HEK293 (cell line): Measurements from ENCODE around the gene NCKAP5L.

Experiments
- CTCF ChIA-PET: fragments of 350-600 bp; formaldehyde crosslinking; extraction: SDS; loops from one replicate; lab custom pipeline; 2021; ENCODE audit warnings: antibody characterized with exemption; lab: Yijun Ruan, JAX
- POLR2A ChIA-PET: fragments of 300-600 bp; formaldehyde crosslinking; extraction: SDS; loops from one replicate; lab custom pipeline; 2020; ENCODE audit warnings: antibody characterized with exemption, inconsistent platforms; lab: Yijun Ruan, JAX
- H3K27ac ChIP-seq: fragments of 200-500 bp; sonication (Bioruptor generic); 2 replicates; pipeline ENCODE4 v1.5.1; 2014; ENCODE audit warnings: low read depth, low read length, control low read depth, inconsistent platforms; ENCODE audit errors: extremely low read depth
- H3K36me3 ChIP-seq, 2 experiments: fragments of 200-500 bp in 1 of 2; sonication (Bioruptor generic) in 1 of 2; 1 replicate in 1 of 2; 2 replicates in 1 of 2; pipeline ENCODE4 v1.5.1; 2014 to 2017; ENCODE audit warnings: inconsistent platforms in 2 of 2, low read length in 2 of 2; ENCODE audit not compliant: control insufficient read depth in 2 of 2, insufficient read depth in 1 of 2
- H3K4me1 ChIP-seq: fragments of 200-500 bp; sonication (Bioruptor generic); 2 replicates; pipeline ENCODE4 v1.5.1; 2014; ENCODE audit warnings: mild to moderate bottlenecking, low read length, inconsistent platforms; ENCODE audit not compliant: control insufficient read depth, insufficient read depth
- H3K4me3 ChIP-seq: 2 replicates; pipeline ENCODE4 v1.5.1; 2011; ENCODE audit warnings: low read depth, mild to moderate bottlenecking, control low read depth, low read length, moderate library complexity
- H3K9me3 ChIP-seq: fragments of 200-500 bp; sonication (Bioruptor generic); 2 replicates; pipeline ENCODE4 v1.5.1; 2014; ENCODE audit warnings: low read depth, low read length, inconsistent platforms; ENCODE audit not compliant: control insufficient read depth, insufficient read depth
- KLF8 ChIP-seq: fragments of 450-650 bp; formaldehyde crosslinking; IDR thresholded peaks from 2 replicates; pipeline ENCODE4 v1.5.1; 2016; ENCODE audit warnings: missing biosample characterization, missing genetic modification characterization
- KLF9 ChIP-seq: fragments of 450-650 bp; formaldehyde crosslinking; IDR thresholded peaks from 2 replicates; pipeline ENCODE4 v1.5.1; 2016; ENCODE audit warnings: missing biosample characterization, missing genetic modification characterization, low read depth
- OSR2 ChIP-seq: fragments of 450-650 bp; formaldehyde crosslinking; IDR thresholded peaks from 2 replicates; pipeline ENCODE4 v1.5.1; 2016; ENCODE audit warnings: missing biosample characterization, missing genetic modification characterization
- SCRT2 ChIP-seq: fragments of 450-650 bp; formaldehyde crosslinking; IDR thresholded peaks from 2 replicates; pipeline ENCODE4 v1.5.1; 2016; ENCODE audit warnings: missing biosample characterization, missing genetic modification characterization
- ZFHX2 ChIP-seq: fragments of 450-650 bp; formaldehyde crosslinking; conservative IDR thresholded peaks from 2 replicates; pipeline ENCODE4 v1.5.1; 2016; ENCODE audit warnings: missing biosample characterization, missing genetic modification characterization
- ZFP37 ChIP-seq: fragments of 450-650 bp; formaldehyde crosslinking; IDR thresholded peaks from 2 replicates; pipeline ENCODE4 v1.5.1; 2016; ENCODE audit warnings: missing biosample characterization, missing genetic modification characterization
- ZNF133 ChIP-seq: fragments of 450-650 bp; formaldehyde crosslinking; IDR thresholded peaks from 2 replicates; pipeline ENCODE4 v1.5.1; 2016; ENCODE audit warnings: missing biosample characterization, missing genetic modification characterization
- ZNF16 ChIP-seq: fragments of 450-650 bp; formaldehyde crosslinking; IDR thresholded peaks from 2 replicates; pipeline ENCODE4 v1.5.1; 2016; ENCODE audit warnings: low read depth, missing biosample characterization, missing genetic modification characterization
- ZNF248 ChIP-seq: fragments of 450-650 bp; formaldehyde crosslinking; IDR thresholded peaks from 2 replicates; pipeline ENCODE4 v1.5.1; 2017; ENCODE audit warnings: missing biosample characterization, missing genetic modification characterization
- ZNF311 ChIP-seq: fragments of 450-650 bp; formaldehyde crosslinking; IDR thresholded peaks from 2 replicates; pipeline ENCODE4 v1.5.1; 2017; ENCODE audit warnings: missing biosample characterization, missing genetic modification characterization, borderline replicate concordance
- ZNF391 ChIP-seq: fragments of 450-650 bp; formaldehyde crosslinking; IDR thresholded peaks from 2 replicates; pipeline ENCODE4 v1.5.1; 2016; ENCODE audit warnings: low read depth, missing biosample characterization, missing genetic modification characterization, borderline replicate concordance
- ZNF423 ChIP-seq: fragments of 450-650 bp; formaldehyde crosslinking; IDR thresholded peaks from 2 replicates; pipeline ENCODE4 v1.5.1; 2016; ENCODE audit warnings: missing biosample characterization, missing genetic modification characterization
- ZNF585B ChIP-seq: fragments of 450-650 bp; formaldehyde crosslinking; IDR thresholded peaks from 2 replicates; pipeline ENCODE4 v1.5.1; 2016; ENCODE audit warnings: missing biosample characterization, missing genetic modification characterization
- ZNF600 ChIP-seq: fragments of 450-650 bp; formaldehyde crosslinking; IDR thresholded peaks from 2 replicates; pipeline ENCODE4 v1.5.1; 2016; ENCODE audit warnings: missing biosample characterization, missing genetic modification characterization
- ZNF747 ChIP-seq: fragments of 450-650 bp; formaldehyde crosslinking; IDR thresholded peaks from 2 replicates; pipeline ENCODE4 v1.5.1; 2016; ENCODE audit warnings: missing biosample characterization, missing genetic modification characterization
- ZNF792 ChIP-seq: fragments of 450-650 bp; formaldehyde crosslinking; IDR thresholded peaks from 2 replicates; pipeline ENCODE4 v1.5.1; 2016; ENCODE audit warnings: missing biosample characterization, missing genetic modification characterization
- TF ChIP-seq, protein P1 (sequence below): fragments of 450-650 bp; formaldehyde crosslinking; IDR thresholded peaks from 2 replicates; pipeline ENCODE4 v1.5.1; 2017; ENCODE audit warnings: missing biosample characterization, missing genetic modification characterization
- TF ChIP-seq, protein P2 (sequence below): fragments of 450-650 bp; formaldehyde crosslinking; IDR thresholded peaks from 2 replicates; pipeline ENCODE4 v1.5.1; 2016; ENCODE audit warnings: missing biosample characterization, missing genetic modification characterization
- TF ChIP-seq, protein P3 (sequence below): fragments of 450-650 bp; formaldehyde crosslinking; conservative IDR thresholded peaks from 2 replicates; pipeline ENCODE4 v1.5.1; 2016; ENCODE audit warnings: low read depth, missing biosample characterization, missing genetic modification characterization
- TF ChIP-seq, protein P4 (sequence below): fragments of 450-650 bp; formaldehyde crosslinking; IDR thresholded peaks from 2 replicates; pipeline ENCODE4 v1.5.1; 2017; ENCODE audit warnings: missing biosample characterization, missing genetic modification characterization
- TF ChIP-seq, protein P5 (sequence below): fragments of 450-650 bp; formaldehyde crosslinking; IDR thresholded peaks from 2 replicates; pipeline ENCODE4 v1.5.1; 2016; ENCODE audit warnings: missing biosample characterization, missing genetic modification characterization
- TF ChIP-seq, protein P6 (sequence below): fragments of 450-650 bp; formaldehyde crosslinking; IDR thresholded peaks from 2 replicates; pipeline ENCODE4 v1.5.1; 2016; ENCODE audit warnings: missing biosample characterization, missing genetic modification characterization
- TF ChIP-seq, protein P7 (sequence below): fragments of 450-650 bp; formaldehyde crosslinking; IDR thresholded peaks from 2 replicates; pipeline ENCODE4 v1.5.1; 2016; ENCODE audit warnings: missing biosample characterization, missing genetic modification characterization, low read depth

NCKAP5L gene

DNA sequence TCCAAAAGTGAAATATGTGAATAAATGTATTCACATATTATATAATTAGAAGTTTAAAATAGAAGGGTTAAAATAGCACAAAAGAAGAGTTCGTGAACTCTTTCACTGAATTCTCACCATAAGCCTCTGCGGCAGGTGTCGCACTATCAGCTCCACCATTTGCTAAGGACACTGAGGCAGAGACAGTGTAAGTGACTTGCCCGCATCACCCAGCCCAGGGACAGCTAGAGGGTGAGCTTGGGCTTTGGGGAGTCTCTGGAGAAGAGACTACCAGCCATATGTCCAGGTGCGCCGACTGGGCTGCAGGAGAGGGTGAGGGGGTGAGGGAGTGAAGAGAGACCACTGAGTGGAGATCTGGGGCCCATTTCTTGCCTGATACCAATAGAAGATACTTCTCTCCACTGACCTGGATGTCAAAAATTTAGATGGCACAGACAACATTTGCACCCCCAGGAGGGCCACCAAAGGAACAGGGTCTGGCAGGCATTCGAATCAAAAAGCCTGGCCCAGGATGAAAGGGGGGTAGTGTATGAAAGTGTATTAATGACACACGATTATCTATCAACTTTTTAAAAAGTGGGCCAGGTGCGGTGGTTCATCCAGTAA is 47.0 kb upstream of the NCKAP5L start (continued):
- no peak for TF ChIP-seq KLF9 (tag by site-specific recombination)

DNA sequence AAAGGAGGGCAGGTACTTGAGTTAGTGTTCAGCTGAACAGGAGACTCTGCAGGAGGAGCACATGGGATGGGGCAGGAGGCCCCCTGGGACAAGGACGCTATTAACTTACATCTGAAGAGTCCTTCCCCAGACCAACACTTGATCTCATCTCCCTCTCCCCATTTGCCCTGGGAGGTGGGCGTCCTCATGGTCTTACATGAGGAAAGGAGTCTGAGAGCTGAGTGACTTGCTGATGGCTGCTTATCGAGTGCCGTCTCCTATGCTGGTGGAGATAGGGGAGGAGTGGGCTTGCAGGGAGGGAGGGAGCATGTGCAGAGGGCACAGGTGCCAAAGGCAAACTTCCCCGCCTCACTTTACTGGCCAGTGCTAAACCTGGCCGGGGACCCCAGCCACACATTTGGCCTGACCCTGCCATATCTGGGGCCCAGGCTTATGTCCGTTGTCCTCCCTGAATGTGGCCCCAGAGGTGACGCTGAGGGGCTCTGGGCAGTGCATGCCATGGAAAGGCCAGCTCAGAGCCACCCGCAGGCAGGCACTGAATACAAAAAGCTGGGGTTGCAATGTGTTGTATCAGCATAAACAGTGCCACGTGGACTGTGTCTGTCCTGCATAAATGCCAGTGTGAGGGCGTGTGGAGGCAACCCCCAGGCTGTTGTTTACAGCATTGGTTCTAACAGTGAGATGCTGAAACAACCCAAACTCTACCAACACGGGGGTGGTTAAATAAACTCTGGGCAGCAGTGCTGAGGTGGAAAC is 46.1 kb upstream of the NCKAP5L start:
- H3K36me3 ChIP-seq = no peaks in the 10 kb centered on the region
- H3K4me3 ChIP-seq = no peak overlapping the region
- no peak overlapping the region for H3K27ac ChIP-seq
- no peaks in the 10 kb centered on the region for H3K9me3 ChIP-seq
- ChIA-PET CTCF (interaction anchor here (1.5 kb wide), 1 partner anchor 71 kb away, joined by 5 read pairs; no protein-coding TSS in a partner anchor), POLR2A (no interaction called here)
- H3K4me1 ChIP-seq = no peaks in the 10 kb centered on the region; the same call in 1 of the 2 replicates
- no peak for TF ChIP-seq OSR2 (tag by site-specific recombination)
- TF ChIP-seq ZFHX2 (tag by site-specific recombination) = peak; percentile 85
- TF ChIP-seq, protein P1, sequence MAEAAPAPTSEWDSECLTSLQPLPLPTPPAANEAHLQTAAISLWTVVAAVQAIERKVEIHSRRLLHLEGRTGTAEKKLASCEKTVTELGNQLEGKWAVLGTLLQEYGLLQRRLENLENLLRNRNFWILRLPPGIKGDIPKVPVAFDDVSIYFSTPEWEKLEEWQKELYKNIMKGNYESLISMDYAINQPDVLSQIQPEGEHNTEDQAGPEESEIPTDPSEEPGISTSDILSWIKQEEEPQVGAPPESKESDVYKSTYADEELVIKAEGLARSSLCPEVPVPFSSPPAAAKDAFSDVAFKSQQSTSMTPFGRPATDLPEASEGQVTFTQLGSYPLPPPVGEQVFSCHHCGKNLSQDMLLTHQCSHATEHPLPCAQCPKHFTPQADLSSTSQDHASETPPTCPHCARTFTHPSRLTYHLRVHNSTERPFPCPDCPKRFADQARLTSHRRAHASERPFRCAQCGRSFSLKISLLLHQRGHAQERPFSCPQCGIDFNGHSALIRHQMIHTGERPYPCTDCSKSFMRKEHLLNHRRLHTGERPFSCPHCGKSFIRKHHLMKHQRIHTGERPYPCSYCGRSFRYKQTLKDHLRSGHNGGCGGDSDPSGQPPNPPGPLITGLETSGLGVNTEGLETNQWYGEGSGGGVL = no peak
- TF ChIP-seq ZNF248 (tag by site-specific recombination) = no peak
- TF ChIP-seq, protein P2, sequence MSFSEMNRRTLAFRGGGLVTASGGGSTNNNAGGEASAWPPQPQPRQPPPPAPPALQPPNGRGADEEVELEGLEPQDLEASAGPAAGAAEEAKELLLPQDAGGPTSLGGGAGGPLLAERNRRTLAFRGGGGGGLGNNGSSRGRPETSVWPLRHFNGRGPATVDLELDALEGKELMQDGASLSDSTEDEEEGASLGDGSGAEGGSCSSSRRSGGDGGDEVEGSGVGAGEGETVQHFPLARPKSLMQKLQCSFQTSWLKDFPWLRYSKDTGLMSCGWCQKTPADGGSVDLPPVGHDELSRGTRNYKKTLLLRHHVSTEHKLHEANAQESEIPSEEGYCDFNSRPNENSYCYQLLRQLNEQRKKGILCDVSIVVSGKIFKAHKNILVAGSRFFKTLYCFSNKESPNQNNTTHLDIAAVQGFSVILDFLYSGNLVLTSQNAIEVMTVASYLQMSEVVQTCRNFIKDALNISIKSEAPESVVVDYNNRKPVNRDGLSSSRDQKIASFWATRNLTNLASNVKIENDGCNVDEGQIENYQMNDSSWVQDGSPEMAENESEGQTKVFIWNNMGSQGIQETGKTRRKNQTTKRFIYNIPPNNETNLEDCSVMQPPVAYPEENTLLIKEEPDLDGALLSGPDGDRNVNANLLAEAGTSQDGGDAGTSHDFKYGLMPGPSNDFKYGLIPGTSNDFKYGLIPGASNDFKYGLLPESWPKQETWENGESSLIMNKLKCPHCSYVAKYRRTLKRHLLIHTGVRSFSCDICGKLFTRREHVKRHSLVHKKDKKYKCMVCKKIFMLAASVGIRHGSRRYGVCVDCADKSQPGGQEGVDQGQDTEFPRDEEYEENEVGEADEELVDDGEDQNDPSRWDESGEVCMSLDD (tag by site-specific recombination) = no peak
- no peak for TF ChIP-seq ZNF585B
- TF ChIP-seq ZNF311 (tag by site-specific recombination) = no peak
- TF ChIP-seq, protein P3, sequence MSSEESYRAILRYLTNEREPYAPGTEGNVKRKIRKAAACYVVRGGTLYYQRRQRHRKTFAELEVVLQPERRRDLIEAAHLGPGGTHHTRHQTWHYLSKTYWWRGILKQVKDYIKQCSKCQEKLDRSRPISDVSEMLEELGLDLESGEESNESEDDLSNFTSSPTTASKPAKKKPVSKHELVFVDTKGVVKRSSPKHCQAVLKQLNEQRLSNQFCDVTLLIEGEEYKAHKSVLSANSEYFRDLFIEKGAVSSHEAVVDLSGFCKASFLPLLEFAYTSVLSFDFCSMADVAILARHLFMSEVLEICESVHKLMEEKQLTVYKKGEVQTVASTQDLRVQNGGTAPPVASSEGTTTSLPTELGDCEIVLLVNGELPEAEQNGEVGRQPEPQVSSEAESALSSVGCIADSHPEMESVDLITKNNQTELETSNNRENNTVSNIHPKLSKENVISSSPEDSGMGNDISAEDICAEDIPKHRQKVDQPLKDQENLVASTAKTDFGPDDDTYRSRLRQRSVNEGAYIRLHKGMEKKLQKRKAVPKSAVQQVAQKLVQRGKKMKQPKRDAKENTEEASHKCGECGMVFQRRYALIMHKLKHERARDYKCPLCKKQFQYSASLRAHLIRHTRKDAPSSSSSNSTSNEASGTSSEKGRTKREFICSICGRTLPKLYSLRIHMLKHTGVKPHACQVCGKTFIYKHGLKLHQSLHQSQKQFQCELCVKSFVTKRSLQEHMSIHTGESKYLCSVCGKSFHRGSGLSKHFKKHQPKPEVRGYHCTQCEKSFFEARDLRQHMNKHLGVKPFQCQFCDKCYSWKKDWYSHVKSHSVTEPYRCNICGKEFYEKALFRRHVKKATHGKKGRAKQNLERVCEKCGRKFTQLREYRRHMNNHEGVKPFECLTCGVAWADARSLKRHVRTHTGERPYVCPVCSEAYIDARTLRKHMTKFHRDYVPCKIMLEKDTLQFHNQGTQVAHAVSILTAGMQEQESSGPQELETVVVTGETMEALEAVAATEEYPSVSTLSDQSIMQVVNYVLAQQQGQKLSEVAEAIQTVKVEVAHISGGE (tag by site-specific recombination) = no peak
- no peak for TF ChIP-seq KLF8 (tag by site-specific recombination)
- TF ChIP-seq ZNF391 = no peak
- TF ChIP-seq, protein P4, sequence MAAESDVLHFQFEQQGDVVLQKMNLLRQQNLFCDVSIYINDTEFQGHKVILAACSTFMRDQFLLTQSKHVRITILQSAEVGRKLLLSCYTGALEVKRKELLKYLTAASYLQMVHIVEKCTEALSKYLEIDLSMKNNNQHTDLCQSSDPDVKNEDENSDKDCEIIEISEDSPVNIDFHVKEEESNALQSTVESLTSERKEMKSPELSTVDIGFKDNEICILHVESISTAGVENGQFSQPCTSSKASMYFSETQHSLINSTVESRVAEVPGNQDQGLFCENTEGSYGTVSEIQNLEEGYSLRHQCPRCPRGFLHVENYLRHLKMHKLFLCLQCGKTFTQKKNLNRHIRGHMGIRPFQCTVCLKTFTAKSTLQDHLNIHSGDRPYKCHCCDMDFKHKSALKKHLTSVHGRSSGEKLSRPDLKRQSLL (tag by site-specific recombination) = no peak
- no peak for TF ChIP-seq ZNF747 (tag by site-specific recombination)
- no peak for TF ChIP-seq ZFP37 (tag by site-specific recombination)
- no peak for TF ChIP-seq ZNF133 (tag by site-specific recombination)
- TF ChIP-seq SCRT2 (tag by site-specific recombination) = no peak
- TF ChIP-seq, protein P5, sequence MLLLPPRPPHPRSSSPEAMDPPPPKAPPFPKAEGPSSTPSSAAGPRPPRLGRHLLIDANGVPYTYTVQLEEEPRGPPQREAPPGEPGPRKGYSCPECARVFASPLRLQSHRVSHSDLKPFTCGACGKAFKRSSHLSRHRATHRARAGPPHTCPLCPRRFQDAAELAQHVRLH = no peak
- TF ChIP-seq, protein P6, sequence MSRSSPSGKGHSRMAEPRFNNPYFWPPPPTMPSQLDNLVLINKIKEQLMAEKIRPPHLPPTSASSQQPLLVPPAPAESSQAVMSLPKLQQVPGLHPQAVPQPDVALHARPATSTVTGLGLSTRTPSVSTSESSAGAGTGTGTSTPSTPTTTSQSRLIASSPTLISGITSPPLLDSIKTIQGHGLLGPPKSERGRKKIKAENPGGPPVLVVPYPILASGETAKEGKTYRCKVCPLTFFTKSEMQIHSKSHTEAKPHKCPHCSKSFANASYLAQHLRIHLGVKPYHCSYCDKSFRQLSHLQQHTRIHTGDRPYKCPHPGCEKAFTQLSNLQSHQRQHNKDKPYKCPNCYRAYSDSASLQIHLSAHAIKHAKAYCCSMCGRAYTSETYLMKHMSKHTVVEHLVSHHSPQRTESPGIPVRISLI (tag by site-specific recombination) = no peak
- no peak for TF ChIP-seq ZNF16
- no peak for TF ChIP-seq ZNF792
- no peak for TF ChIP-seq ZNF423
- TF ChIP-seq ZNF600 = no peak
- TF ChIP-seq, protein P7, sequence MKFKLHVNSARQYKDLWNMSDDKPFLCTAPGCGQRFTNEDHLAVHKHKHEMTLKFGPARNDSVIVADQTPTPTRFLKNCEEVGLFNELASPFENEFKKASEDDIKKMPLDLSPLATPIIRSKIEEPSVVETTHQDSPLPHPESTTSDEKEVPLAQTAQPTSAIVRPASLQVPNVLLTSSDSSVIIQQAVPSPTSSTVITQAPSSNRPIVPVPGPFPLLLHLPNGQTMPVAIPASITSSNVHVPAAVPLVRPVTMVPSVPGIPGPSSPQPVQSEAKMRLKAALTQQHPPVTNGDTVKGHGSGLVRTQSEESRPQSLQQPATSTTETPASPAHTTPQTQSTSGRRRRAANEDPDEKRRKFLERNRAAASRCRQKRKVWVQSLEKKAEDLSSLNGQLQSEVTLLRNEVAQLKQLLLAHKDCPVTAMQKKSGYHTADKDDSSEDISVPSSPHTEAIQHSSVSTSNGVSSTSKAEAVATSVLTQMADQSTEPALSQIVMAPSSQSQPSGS = no peak
